Spinal cord (tissue), 10 donors: ENCODE data around the gene PRDM15. TPM values are rescaled to one million over a fixed set of nuclear protein-coding genes. Genes with fewer than 3 reads are reported as not detected.
A peak's percentile ranks its signal among the peaks of the same experiment; 100 is the strongest.

Source experiments
- DNase-seq, 6 donors: peaks; one replicate each; pipeline versions ENCODE4 v3.0.0 to v3.0.0-alpha.2; 2013 to 2015; ENCODE audit warnings: low spot score in 6 of 6, low read depth in 4 of 6
- H3K27ac ChIP-seq: one replicate; pipeline ENCODE4 v1.5.1; 2013; ENCODE audit warnings: low read depth, low read length, control low read depth
- H3K27me3 ChIP-seq: one replicate; pipeline ENCODE4 v1.6.1; 2013; ENCODE audit warnings: low read length; ENCODE audit not compliant: control insufficient read depth, insufficient read depth
- H3K36me3 ChIP-seq: one replicate; pipeline ENCODE4 v1.6.1; 2013; ENCODE audit warnings: low read length; ENCODE audit not compliant: control insufficient read depth, insufficient read depth
- H3K4me1 ChIP-seq: one replicate; pipeline ENCODE4 v1.6.1; 2013; ENCODE audit warnings: low read length; ENCODE audit not compliant: control insufficient read depth, insufficient read depth
- H3K4me3 ChIP-seq: one replicate; pipeline ENCODE4 v1.5.1; 2013; ENCODE audit warnings: low read depth, low read length, control low read depth
- H3K9me3 ChIP-seq: one replicate; pipeline ENCODE4 v1.6.1; 2013; ENCODE audit warnings: low read length; ENCODE audit not compliant: control insufficient read depth, insufficient read depth
- WGBS: methylation state at CpG from one replicate; pipeline ENCODE4 v1.1.5; 2013; ENCODE audit warnings: missing lambda C conversion rate; ENCODE audit not compliant: insufficient coverage; 5-methylcytosine and 5-hydroxymethylcytosine counted together
- polyA plus RNA-seq, 2 donors: library from polyadenylated mRNA; unstranded; fragments of 120-200 nt; gene quantifications; one replicate each; pipeline ENCODE4 v1.2.1, GENCODE V29; 2013; ENCODE audit not compliant: insufficient read length in 2 of 2
- total RNA-seq, 2 donors: library from RNA; depleted of rRNA in 1 of 2; stranded (reverse); fragments of 120-200 nt in 1 of 2; fragments of >200 nt in 1 of 2; gene quantifications; one replicate each; pipeline versions ENCODE4 v1.2.3 to v1.2.4, GENCODE V29; 2013 to 2014
- donor health status: healthy.

Gene PRDM15
- total and polyA plus RNA-seq, 4 donors = 4.1 to 7.1 (median 6.3) TPM

- no peaks in the 10 kb centered on the region for H3K36me3 ChIP-seq
- DNase-seq = peak in 1 of 6 donors; percentile 14
- 81% methylated on average over 7 of the region's 11 CpGs for WGBS
- no peak overlapping the region for H3K27ac ChIP-seq
- peaks cover 32% of the 10 kb centered on the region for H3K4me1 ChIP-seq
- H3K27me3 ChIP-seq = peaks cover 100% of the 10 kb centered on the region
- no peak overlapping the region for H3K4me3 ChIP-seq
- H3K9me3 ChIP-seq = no peaks in the 10 kb centered on the region
These were observed 113.7 kb downstream of the PRDM15 start for GRCh38 chr21:41765420-41765821.

- 86% methylated on average over 5 of the region's 7 CpGs for WGBS
These were observed 114.4 kb downstream of the PRDM15 start for GRCh38 chr21:41764558-41765419.

DNA sequence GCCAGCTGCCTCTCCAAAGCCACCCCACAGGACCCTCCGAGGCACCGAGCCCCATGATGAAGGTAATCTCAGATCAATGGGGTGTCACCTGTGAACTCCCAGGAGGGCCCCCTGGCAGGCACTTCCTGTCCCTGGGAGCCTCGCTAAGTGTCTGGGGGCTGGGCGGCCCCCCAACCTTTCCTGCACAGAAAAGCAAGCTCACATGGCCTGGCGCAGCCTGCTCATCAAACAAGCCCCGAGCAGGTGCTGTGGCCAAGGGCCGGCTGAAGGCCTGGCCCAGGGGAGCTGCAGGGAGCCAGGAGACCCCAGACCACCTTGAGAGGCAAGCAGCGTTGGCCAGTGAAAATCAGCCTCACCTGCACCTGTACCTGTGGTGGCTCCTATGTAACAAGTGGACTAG, 115.1 kb downstream of the PRDM15 start:
- Histone ChIP-seq H3K4me3 (no peak overlapping the region), H3K27me3 (peaks cover 97% of the 10 kb centered on the region), H3K27ac (no peak overlapping the region), H3K36me3 (no peaks in the 10 kb centered on the region), H3K4me1 (peaks cover 32% of the 10 kb centered on the region), H3K9me3 (no peaks in the 10 kb centered on the region)
- WGBS = 68% methylated on average over 8 of the region's 8 CpGs
- DNase-seq = no peak

More at GRCh38 chr21:41764558-41765419, 114.4 kb downstream of the PRDM15 start:
- peaks cover 99% of the 10 kb centered on the region for H3K27me3 ChIP-seq
- no peak overlapping the region for H3K27ac ChIP-seq
- DNase-seq = no peak
- H3K4me1 ChIP-seq = peaks cover 32% of the 10 kb centered on the region
- no peak overlapping the region for H3K4me3 ChIP-seq
- no peaks in the 10 kb centered on the region for H3K9me3 ChIP-seq
- H3K36me3 ChIP-seq = no peaks in the 10 kb centered on the region

DNA sequence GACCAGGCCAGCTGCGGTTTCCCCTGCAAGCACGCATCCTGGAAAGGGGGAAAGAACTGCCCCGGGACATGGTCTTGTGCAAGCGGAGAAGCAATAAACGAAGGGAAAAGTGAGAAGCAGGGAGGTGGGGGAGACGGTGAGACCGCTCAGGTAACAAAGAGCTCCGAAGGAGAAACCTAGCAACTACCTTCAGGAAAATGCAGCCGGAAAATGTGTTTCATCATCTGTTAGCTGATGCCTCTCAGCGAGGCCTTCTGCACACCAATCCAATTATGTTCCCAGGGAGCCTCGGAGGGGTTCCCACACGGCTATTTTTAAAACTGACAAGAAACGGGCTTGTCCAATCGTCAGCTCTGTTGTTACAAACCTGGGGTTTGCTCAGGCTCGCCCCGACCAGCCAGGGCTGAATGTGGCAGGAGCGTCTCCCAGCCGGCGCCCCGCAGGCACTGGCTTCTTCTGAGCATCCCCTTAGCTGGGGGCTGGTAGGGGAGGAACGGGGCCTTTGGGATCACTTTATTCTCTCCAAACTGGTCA, 115.7 kb downstream of the PRDM15 start:
- Histone ChIP-seq H3K4me3 (no peak overlapping the region), H3K4me1 (peaks cover 29% of the 10 kb centered on the region), H3K36me3 (no peaks in the 10 kb centered on the region), H3K9me3 (no peaks in the 10 kb centered on the region), H3K27ac (no peak overlapping the region), H3K27me3 (peaks cover 92% of the 10 kb centered on the region)
- WGBS = 30% methylated on average over 17 of the region's 21 CpGs
- peak in 2 of 6 donors; percentile 31 to 34 for DNase-seq

- H3K4me3 ChIP-seq = no peak overlapping the region
- H3K36me3 ChIP-seq = no peaks in the 10 kb centered on the region
- peak in 1 of 6 donors; percentile 12 for DNase-seq
- no peak overlapping the region for H3K27ac ChIP-seq
- H3K9me3 ChIP-seq = no peaks in the 10 kb centered on the region
- peaks cover 22% of the 10 kb centered on the region for H3K4me1 ChIP-seq
- WGBS = 16% methylated on average over 10 of the region's 16 CpGs
- peaks cover 85% of the 10 kb centered on the region for H3K27me3 ChIP-seq
These were observed 116.4 kb downstream of the PRDM15 start for GRCh38 chr21:41762753-41763152.

DNA sequence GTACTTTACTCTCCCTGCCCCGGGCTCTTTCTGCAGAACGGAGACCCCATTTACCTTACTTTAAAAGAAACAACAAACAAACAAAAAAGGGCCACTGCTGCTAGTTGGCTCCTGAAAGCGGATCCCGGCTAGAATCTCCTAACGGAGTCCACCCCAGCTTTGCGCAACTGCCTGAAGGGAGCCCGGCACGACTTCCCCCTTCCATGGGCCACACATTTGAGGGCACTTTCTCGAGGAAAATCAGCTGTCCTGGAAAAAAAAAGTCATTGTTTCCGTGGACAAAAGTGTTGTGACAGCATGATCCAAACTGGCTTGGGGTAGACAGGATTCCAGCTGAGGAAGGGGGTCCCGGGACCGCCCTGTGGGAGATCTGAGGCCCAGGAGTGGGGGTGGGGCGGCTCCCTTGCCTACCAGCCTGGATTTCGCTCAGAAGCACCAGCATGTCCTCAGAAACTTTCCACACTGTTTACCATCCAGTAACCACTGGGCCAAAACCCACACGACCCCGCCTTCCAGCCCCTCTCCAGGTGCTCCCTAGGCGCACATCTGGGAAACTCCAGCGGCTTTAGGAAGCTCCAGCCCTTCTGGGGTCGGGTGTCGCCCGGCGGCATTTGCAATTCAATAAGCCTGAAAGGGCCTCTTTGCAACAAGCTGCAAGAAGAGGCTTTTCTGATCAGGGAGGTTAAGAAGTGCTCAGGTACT, 117.1 kb downstream of the PRDM15 start:
- H3K36me3 ChIP-seq = no peaks in the 10 kb centered on the region
- DNase-seq = no peak
- WGBS = 5% methylated on average over 17 of the region's 22 CpGs
- H3K27ac ChIP-seq = no peak overlapping the region
- H3K9me3 ChIP-seq = no peaks in the 10 kb centered on the region
- peaks cover 22% of the 10 kb centered on the region for H3K4me1 ChIP-seq
- H3K4me3 ChIP-seq = no peak overlapping the region
- peaks cover 78% of the 10 kb centered on the region for H3K27me3 ChIP-seq

DNA sequence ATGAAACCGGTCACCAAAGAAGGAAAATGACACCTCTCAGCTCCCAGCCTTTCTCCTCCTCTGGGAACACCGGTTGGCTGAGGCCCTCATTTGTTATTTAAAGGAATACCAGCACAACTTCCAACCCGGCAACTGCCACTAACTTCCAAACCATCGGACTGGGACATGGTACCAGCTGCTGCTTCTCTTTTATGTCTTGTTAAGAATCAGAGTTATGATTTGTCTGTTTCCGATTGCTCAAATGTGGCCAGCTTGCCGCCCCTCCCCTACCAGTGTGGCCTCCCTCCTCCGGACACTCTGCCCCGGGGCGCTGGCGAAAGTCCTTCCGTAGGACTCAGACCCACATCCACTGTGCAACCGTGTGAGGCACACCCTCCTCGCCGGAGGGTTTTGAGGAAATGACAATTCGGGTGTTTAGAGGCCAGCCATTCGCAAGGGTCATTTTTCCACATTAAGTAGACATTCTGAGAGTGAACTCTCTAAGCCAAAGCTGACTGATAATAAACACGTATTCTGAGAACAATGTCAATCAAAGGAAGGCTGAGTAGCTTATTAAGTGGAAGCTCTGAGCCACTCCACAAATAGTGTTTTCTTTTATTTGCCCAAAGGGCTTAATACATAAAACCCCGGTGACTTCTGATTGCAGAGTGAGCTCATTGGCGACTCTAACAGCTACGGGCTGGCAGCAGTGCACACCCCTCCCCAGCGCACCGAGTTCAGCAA, 117.8 kb downstream of the PRDM15 start:
- 4% methylated on average over 10 of the region's 22 CpGs for WGBS
- peaks cover 71% of the 10 kb centered on the region for H3K27me3 ChIP-seq

GRCh38 chr21:41760411-41760810, 118.7 kb downstream of the PRDM15 start:
- H3K36me3 ChIP-seq = no peaks in the 10 kb centered on the region
- no peak for DNase-seq
- no peak overlapping the region for H3K4me3 ChIP-seq
- no peaks in the 10 kb centered on the region for H3K9me3 ChIP-seq
- H3K27ac ChIP-seq = no peak overlapping the region
- peaks cover 16% of the 10 kb centered on the region for H3K4me1 ChIP-seq
- H3K27me3 ChIP-seq = peaks cover 61% of the 10 kb centered on the region
- 84% methylated on average over 9 of the region's 9 CpGs for WGBS

More for the DNA sequence above, 117.8 kb downstream of the PRDM15 start:
- peak in 1 of 6 donors; percentile 37 for DNase-seq
- H3K27ac ChIP-seq = no peak overlapping the region
- H3K4me3 ChIP-seq = no peak overlapping the region
- peaks cover 22% of the 10 kb centered on the region for H3K4me1 ChIP-seq
- no peaks in the 10 kb centered on the region for H3K9me3 ChIP-seq
- no peaks in the 10 kb centered on the region for H3K36me3 ChIP-seq

DNA sequence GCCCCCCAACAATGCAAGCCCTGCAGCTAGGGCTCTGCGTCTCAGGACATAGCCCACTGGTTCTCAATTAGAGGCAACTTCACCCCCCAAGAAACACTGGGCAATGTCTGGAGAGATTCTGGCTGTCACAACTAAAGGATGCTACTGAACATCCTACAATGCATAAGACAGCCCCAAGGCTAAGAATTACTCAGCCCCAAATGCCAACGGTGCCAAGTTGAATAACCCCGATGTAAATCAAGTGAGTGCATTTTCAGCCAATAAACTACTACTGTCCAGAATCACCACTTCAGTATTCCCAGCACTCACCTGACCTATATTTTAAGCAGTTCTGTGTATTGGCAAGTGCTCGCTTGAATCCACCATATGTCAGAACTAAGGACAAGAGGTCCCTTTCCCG, 119.2 kb downstream of the PRDM15 start:
- no peak overlapping the region for H3K27ac ChIP-seq
- peaks cover 56% of the 10 kb centered on the region for H3K27me3 ChIP-seq
- WGBS = 90% methylated on average over 3 of the region's 5 CpGs
- H3K9me3 ChIP-seq = no peaks in the 10 kb centered on the region
- H3K4me1 ChIP-seq = peaks cover 16% of the 10 kb centered on the region
- H3K4me3 ChIP-seq = no peak overlapping the region
- no peak for DNase-seq
- H3K36me3 ChIP-seq = no peaks in the 10 kb centered on the region
